A549 (cell line): ENCODE measurements around the gene ABI3BP.

Experiments used
- EHMT2 ChIP-seq: fragments of 200-600 bp; sonication (generic); IDR thresholded peaks from 2 replicates; pipeline ENCODE4 v1.6.1; 2016; ENCODE audit warnings: antibody characterized with exemption, low read depth, mild to moderate bottlenecking, moderate library complexity
- EP300 ChIP-seq, 2 experiments: fragments of >200 bp; sonication (Bioruptor Twin); formaldehyde crosslinking; IDR thresholded peaks; 2 replicates in 1 of 2; 3 replicates in 1 of 2; pipeline ENCODE4 v1.6.1; 2016 to 2017
- JUN ChIP-seq, 2 experiments: fragments of >200 bp; sonication (Bioruptor Twin); formaldehyde crosslinking; IDR thresholded peaks; 2 replicates in 1 of 2; 3 replicates in 1 of 2; pipeline ENCODE4 v1.6.1; 2016 to 2017
- JUNB ChIP-seq: fragments of >200 bp; sonication (Bioruptor Twin); formaldehyde crosslinking; IDR thresholded peaks from 2 replicates; pipeline ENCODE4 v1.6.1; 2016
- KDM1A ChIP-seq: fragments of 200-600 bp; sonication (generic); IDR thresholded peaks from 2 replicates; pipeline ENCODE4 v1.6.1; 2016; ENCODE audit warnings: low read depth, mild to moderate bottlenecking
- MAZ ChIP-seq: fragments of 150-350 bp; IDR thresholded peaks from 2 replicates; pipeline ENCODE4 v1.6.1; 2014; ENCODE audit warnings: antibody characterized with exemption, low read depth, low read length, borderline replicate concordance
- NR3C1 ChIP-seq: fragments of >200 bp; sonication (Bioruptor Twin); formaldehyde crosslinking; IDR thresholded peaks from 3 replicates; pipeline ENCODE4 v1.6.1; 2017
- RAD21 ChIP-seq, 2 experiments: fragments of >200 bp in 1 of 2; sonication (Bioruptor Twin) in 1 of 2; formaldehyde crosslinking in 1 of 2; IDR thresholded peaks in 1 of 2; conservative IDR thresholded peaks in 1 of 2; 2 replicates in 1 of 2; 3 replicates in 1 of 2; pipeline ENCODE4 v1.6.1; 2012 to 2018; ENCODE audit warnings: inconsistent platforms in 1 of 2
- TF ChIP-seq, protein P1 (sequence below): fragments of >200 bp; sonication (Bioruptor Twin); formaldehyde crosslinking; IDR thresholded peaks from 3 replicates; pipeline ENCODE4 v1.5.1; 2016
- TF ChIP-seq, protein P2 (sequence below): fragments of 250-450 bp; sonication (Bioruptor Pico); IDR thresholded peaks from 2 replicates; pipeline ENCODE4 v1.5.0; 2020; ENCODE audit warnings: low read depth, mild to moderate bottlenecking, moderate library complexity
- TF ChIP-seq, protein P3 (sequence below): fragments of 150-350 bp; IDR thresholded peaks from 2 replicates; pipeline ENCODE4 v1.6.1; 2014; ENCODE audit warnings: low read depth, mild to moderate bottlenecking, low read length
- TF ChIP-seq, protein P4 (sequence below): fragments of 200-600 bp; sonication (generic); IDR thresholded peaks from 2 replicates; pipeline ENCODE4 v1.6.1; 2016; ENCODE audit warnings: antibody characterized with exemption, mild to moderate bottlenecking, moderate library complexity

DNA sequence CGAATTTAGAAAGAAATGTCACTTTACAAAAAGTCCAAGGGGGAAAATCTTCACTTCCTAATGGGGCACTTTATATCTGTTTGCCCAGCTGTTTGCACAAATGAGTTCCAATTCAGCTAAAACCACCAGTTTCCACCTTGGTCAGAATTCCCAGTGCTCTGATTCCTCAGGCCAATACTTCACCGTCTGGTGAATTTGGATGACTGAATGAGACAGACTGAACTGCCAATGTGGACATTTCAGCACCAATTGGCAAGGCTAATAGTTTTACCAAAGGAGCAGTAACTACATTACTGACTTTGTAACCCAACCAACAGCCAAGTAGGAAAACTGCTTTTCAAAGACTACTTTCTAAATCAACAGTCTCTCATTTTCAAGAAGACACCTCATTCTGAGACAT lies 51.8 kb downstream of the ABI3BP start:
- no peak for TF ChIP-seq RAD21 (conservative IDR thresholded peaks at IDR 0.05 in 1 of 2, IDR thresholded peaks at IDR 0.05 in 1 of 2)
- no peak for TF ChIP-seq EHMT2
- TF ChIP-seq, protein P1, sequence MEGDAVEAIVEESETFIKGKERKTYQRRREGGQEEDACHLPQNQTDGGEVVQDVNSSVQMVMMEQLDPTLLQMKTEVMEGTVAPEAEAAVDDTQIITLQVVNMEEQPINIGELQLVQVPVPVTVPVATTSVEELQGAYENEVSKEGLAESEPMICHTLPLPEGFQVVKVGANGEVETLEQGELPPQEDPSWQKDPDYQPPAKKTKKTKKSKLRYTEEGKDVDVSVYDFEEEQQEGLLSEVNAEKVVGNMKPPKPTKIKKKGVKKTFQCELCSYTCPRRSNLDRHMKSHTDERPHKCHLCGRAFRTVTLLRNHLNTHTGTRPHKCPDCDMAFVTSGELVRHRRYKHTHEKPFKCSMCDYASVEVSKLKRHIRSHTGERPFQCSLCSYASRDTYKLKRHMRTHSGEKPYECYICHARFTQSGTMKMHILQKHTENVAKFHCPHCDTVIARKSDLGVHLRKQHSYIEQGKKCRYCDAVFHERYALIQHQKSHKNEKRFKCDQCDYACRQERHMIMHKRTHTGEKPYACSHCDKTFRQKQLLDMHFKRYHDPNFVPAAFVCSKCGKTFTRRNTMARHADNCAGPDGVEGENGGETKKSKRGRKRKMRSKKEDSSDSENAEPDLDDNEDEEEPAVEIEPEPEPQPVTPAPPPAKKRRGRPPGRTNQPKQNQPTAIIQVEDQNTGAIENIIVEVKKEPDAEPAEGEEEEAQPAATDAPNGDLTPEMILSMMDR, result no peak
- no peak for TF ChIP-seq KDM1A
- TF ChIP-seq EP300 (IDR thresholded peaks at IDR 0.05), result no peak
- TF ChIP-seq MAZ, result no peak
- no peak for TF ChIP-seq JUN (IDR thresholded peaks at IDR 0.05)
- TF ChIP-seq, protein P2, sequence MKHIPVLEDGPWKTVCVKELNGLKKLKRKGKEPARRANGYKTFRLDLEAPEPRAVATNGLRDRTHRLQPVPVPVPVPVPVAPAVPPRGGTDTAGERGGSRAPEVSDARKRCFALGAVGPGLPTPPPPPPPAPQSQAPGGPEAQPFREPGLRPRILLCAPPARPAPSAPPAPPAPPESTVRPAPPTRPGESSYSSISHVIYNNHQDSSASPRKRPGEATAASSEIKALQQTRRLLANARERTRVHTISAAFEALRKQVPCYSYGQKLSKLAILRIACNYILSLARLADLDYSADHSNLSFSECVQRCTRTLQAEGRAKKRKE (CRISPR knock-in tag), result no peak
- TF ChIP-seq, protein P3, sequence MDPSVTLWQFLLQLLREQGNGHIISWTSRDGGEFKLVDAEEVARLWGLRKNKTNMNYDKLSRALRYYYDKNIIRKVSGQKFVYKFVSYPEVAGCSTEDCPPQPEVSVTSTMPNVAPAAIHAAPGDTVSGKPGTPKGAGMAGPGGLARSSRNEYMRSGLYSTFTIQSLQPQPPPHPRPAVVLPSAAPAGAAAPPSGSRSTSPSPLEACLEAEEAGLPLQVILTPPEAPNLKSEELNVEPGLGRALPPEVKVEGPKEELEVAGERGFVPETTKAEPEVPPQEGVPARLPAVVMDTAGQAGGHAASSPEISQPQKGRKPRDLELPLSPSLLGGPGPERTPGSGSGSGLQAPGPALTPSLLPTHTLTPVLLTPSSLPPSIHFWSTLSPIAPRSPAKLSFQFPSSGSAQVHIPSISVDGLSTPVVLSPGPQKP, result no peak
- TF ChIP-seq JUNB, result no peak
- TF ChIP-seq NR3C1, result no peak
- TF ChIP-seq, protein P4, sequence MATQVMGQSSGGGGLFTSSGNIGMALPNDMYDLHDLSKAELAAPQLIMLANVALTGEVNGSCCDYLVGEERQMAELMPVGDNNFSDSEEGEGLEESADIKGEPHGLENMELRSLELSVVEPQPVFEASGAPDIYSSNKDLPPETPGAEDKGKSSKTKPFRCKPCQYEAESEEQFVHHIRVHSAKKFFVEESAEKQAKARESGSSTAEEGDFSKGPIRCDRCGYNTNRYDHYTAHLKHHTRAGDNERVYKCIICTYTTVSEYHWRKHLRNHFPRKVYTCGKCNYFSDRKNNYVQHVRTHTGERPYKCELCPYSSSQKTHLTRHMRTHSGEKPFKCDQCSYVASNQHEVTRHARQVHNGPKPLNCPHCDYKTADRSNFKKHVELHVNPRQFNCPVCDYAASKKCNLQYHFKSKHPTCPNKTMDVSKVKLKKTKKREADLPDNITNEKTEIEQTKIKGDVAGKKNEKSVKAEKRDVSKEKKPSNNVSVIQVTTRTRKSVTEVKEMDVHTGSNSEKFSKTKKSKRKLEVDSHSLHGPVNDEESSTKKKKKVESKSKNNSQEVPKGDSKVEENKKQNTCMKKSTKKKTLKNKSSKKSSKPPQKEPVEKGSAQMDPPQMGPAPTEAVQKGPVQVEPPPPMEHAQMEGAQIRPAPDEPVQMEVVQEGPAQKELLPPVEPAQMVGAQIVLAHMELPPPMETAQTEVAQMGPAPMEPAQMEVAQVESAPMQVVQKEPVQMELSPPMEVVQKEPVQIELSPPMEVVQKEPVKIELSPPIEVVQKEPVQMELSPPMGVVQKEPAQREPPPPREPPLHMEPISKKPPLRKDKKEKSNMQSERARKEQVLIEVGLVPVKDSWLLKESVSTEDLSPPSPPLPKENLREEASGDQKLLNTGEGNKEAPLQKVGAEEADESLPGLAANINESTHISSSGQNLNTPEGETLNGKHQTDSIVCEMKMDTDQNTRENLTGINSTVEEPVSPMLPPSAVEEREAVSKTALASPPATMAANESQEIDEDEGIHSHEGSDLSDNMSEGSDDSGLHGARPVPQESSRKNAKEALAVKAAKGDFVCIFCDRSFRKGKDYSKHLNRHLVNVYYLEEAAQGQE, result no peak
